GM12891 (cell line): ENCODE data around the gene EXOSC2.

ENCODE experiments used
- DNase-seq: peaks from one replicate; pipeline ENCODE4 v3.0.0; 2011; ENCODE audit warnings: low spot score; ENCODE audit not compliant: insufficient read length
- FAIRE-seq: peaks from 2 replicates; lab custom pipeline; 2011; peaks lifted over from hg19 to GRCh38; lab: Jason Lieb, UNC
- PAX5 ChIP-seq: IDR thresholded peaks from 2 replicates; pipeline ENCODE4 v1.6.1; 2011; ENCODE audit warnings: low read length, moderate library complexity, mild to moderate bottlenecking; ENCODE audit not compliant: insufficient read depth, severe bottlenecking
- POLR2A ChIP-seq: IDR thresholded peaks from 2 replicates; pipeline ENCODE4 v1.6.1; 2011; ENCODE audit warnings: low read depth, low read length, control low read depth
- POLR2AphosphoS5 ChIP-seq: IDR thresholded peaks from 2 replicates; pipeline ENCODE4 v1.6.1; 2011; ENCODE audit warnings: low read depth, low read length, control low read depth
- POU2F2 ChIP-seq: IDR thresholded peaks from 2 replicates; pipeline ENCODE4 v1.6.1; 2011; ENCODE audit warnings: low read depth, mild to moderate bottlenecking, control low read depth, low read length, moderate library complexity
- SPI1 ChIP-seq: IDR thresholded peaks from 2 replicates; pipeline ENCODE4 v1.6.1; 2011; ENCODE audit warnings: low read depth, low read length, control low read depth
- TAF1 ChIP-seq: IDR thresholded peaks from 2 replicates; pipeline ENCODE4 v1.6.1; 2011; ENCODE audit warnings: low read depth, low read length, control low read depth

The EXOSC2 gene

GRCh38 chr9:130667120-130667435 lies 26.5 kb upstream of the EXOSC2 start:
- TF ChIP-seq PAX5 (no peak), TAF1 (no peak), POLR2A (no peak), SPI1 (no peak), POU2F2 (no peak), POLR2AphosphoS5 (no peak)
- DNase-seq (no peak), FAIRE-seq (no peak)

- DNase-seq (no peak), FAIRE-seq (no peak)
- no peak for TF ChIP-seq SPI1
- no peak for TF ChIP-seq TAF1
- TF ChIP-seq POU2F2 = no peak
- TF ChIP-seq PAX5 = no peak
- no peak for TF ChIP-seq POLR2A
- TF ChIP-seq POLR2AphosphoS5 = no peak
Measured at GRCh38 chr9:130668196-130668595, 25.4 kb upstream of the EXOSC2 start.

GRCh38 chr9:130668659-130669058 lies 24.9 kb upstream of the EXOSC2 start:
- no peak for TF ChIP-seq PAX5
- no peak for TF ChIP-seq TAF1
- TF ChIP-seq POLR2A = no peak
- no peak for TF ChIP-seq POU2F2
- DNase-seq = no peak

GRCh38 chr9:130669965-130670364 lies 23.6 kb upstream of the EXOSC2 start:
- FAIRE-seq = no peak

More at GRCh38 chr9:130668659-130669058, 24.9 kb upstream of the EXOSC2 start:
- FAIRE-seq = no peak

GRCh38 chr9:130670644-130671043 lies 22.9 kb upstream of the EXOSC2 start:
- DNase-seq (no peak), FAIRE-seq (no peak)
- TF ChIP-seq POLR2A (no peak), PAX5 (no peak), POLR2AphosphoS5 (no peak), POU2F2 (no peak), SPI1 (no peak), TAF1 (no peak)

More at GRCh38 chr9:130669965-130670364, 23.6 kb upstream of the EXOSC2 start:
- no peak for TF ChIP-seq SPI1
- DNase-seq = no peak

GRCh38 chr9:130672466-130672865 lies 21.1 kb upstream of the EXOSC2 start:
- TF ChIP-seq SPI1 (no peak), PAX5 (no peak), POLR2AphosphoS5 (no peak), POU2F2 (no peak), TAF1 (no peak), POLR2A (no peak)
- DNase-seq (no peak), FAIRE-seq (no peak)

DNA sequence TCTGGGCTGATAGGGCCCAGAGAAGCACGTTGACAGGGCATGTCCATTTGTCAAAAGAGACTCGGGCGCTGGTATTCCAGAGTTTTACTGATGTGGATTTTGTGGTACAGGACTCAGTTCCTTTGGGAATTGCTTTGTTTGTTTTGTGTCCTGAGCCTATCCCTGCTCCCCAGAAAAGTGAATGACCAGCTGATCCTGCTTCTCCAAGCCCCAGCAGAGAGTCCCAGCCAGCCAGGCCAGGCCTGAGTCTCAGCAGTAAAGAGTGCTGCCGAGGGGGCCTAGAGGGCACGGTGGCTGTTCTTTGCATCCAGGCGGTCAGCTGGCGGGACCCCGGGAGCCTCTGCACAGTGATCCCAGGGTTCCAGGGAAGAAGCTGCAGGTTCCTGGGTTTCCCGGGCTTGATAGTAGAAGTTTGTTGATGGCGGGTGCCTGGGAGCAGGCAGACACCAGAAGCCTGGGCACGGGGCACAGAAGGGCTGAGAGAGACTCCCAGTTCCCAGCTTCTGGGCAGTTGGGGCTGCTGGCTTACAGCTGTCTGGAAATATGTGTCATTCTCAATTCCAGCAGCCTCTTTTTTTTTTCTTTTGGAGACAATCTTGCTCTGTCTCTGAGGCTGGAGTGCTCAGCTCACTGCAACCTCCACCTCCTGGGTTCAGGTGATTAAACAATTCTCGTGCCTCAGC lies 20.5 kb upstream of the EXOSC2 start:
- no peak for FAIRE-seq
- no peak for DNase-seq

GRCh38 chr9:130675396-130675795 lies 18.2 kb upstream of the EXOSC2 start:
- DNase-seq (no peak), FAIRE-seq (no peak)
- no peak for TF ChIP-seq POLR2AphosphoS5
- TF ChIP-seq SPI1 = no peak
- no peak for TF ChIP-seq POU2F2
- no peak for TF ChIP-seq PAX5
- no peak for TF ChIP-seq POLR2A
- no peak for TF ChIP-seq TAF1

More for the DNA sequence above, 20.5 kb upstream of the EXOSC2 start:
- TF ChIP-seq SPI1 = no peak
- TF ChIP-seq POU2F2 = no peak
- no peak for TF ChIP-seq POLR2A
- no peak for TF ChIP-seq POLR2AphosphoS5
- no peak for TF ChIP-seq PAX5
- no peak for TF ChIP-seq TAF1

DNA sequence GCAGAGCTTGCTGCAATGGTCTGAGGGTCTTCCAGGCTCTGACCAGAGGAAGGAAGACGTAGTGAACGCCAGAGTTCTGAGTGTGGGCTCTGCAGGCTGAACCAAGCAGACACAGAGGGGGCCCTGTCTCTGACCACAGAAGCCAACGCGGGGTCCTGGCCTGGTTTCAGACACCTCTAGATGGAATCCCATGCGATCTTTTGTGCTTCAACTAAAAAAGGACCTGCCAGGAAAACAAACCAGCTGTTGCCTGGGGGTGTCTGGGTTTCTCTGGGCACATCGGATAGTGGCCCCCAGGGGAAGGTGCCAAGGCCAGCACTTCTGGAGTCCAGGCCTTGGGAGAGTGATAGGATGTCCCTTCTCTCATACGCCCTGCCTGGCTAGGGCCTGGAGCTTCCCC lies 16.3 kb upstream of the EXOSC2 start:
- TF ChIP-seq PAX5 (no peak), SPI1 (no peak), POU2F2 (no peak), TAF1 (no peak), POLR2A (no peak), POLR2AphosphoS5 (no peak)
- no peak for FAIRE-seq

More for the DNA sequence above, 16.3 kb upstream of the EXOSC2 start:
- no peak for DNase-seq
